HG02840 (cell line): ENCODE data around the gene ST3GAL5.
"Not testable (repeated sequence)": the region's sequence is repeated elsewhere in the genome, so short reads cannot be mapped to it uniquely, and the experiment has no call there.

ENCODE experiments used
- ATAC-seq: cut with Tn5 transposase; IDR thresholded peaks from one replicate; pipeline ENCODE4 v1.9.1; 2021; ENCODE audit warnings: mild to moderate bottlenecking, moderate library complexity, moderate number of reproducible peaks; ENCODE audit not compliant: unreplicated experiment, low FRiP score

Gene ST3GAL5

GRCh38 chr2:85843543-85843942 is 45.2 kb downstream of the ST3GAL5 start:
- ATAC-seq = no peak

- no peak for ATAC-seq
These were observed 48.7 kb downstream of the ST3GAL5 start for GRCh38 chr2:85840091-85840490.

GRCh38 chr2:85839461-85839860 is 49.3 kb downstream of the ST3GAL5 start:
- ATAC-seq = no peak

- ATAC-seq = no peak
These were observed 50.1 kb downstream of the ST3GAL5 start for GRCh38 chr2:85838641-85839040.

- ATAC-seq = no peak
These were observed 50.6 kb downstream of the ST3GAL5 start for GRCh38 chr2:85838181-85838580.

- no peak for ATAC-seq
These were observed 54.3 kb downstream of the ST3GAL5 start for GRCh38 chr2:85834466-85834865.

GRCh38 chr2:85831735-85832134 is 57.1 kb downstream of the ST3GAL5 start:
- no peak for ATAC-seq

- no peak for ATAC-seq
These were observed 58.1 kb downstream of the ST3GAL5 start for GRCh38 chr2:85830645-85831044.

- ATAC-seq = not testable (repeated sequence)
These were observed 59.4 kb downstream of the ST3GAL5 start for GRCh38 chr2:85829394-85829793.

GRCh38 chr2:85828725-85829124 is 60.1 kb downstream of the ST3GAL5 start:
- ATAC-seq = no peak

- ATAC-seq = no peak
These were observed 60.8 kb downstream of the ST3GAL5 start for GRCh38 chr2:85827879-85828569.

- peak; percentile 64 for ATAC-seq
These were observed 61.6 kb downstream of the ST3GAL5 start for GRCh38 chr2:85826990-85827878.

- no peak for ATAC-seq
These were observed 64.8 kb downstream of the ST3GAL5 start for GRCh38 chr2:85823951-85824350.

GRCh38 chr2:85822766-85823165 is 66.0 kb downstream of the ST3GAL5 start:
- ATAC-seq = no peak

- no peak for ATAC-seq
These were observed 68.8 kb downstream of the ST3GAL5 start for GRCh38 chr2:85819811-85820510.

GRCh38 chr2:85814802-85815550 is 73.8 kb downstream of the ST3GAL5 start:
- ATAC-seq = no peak

GRCh38 chr2:85813982-85814801 is 74.6 kb downstream of the ST3GAL5 start:
- ATAC-seq = no peak

GRCh38 chr2:85813211-85813981 is 75.4 kb downstream of the ST3GAL5 start:
- ATAC-seq = no peak
